Ascending aorta (tissue), 2 donors: ENCODE results near the gene UBL7. TPM values are rescaled to one million over a fixed set of nuclear protein-coding genes. Genes with fewer than 3 reads are reported as not detected.

Source experiments
- DNase-seq, 2 donors: peaks; one replicate each; pipeline ENCODE4 v3.0.0-alpha.2; 2019; ENCODE audit warnings: low spot score in 2 of 2
- H3K27ac ChIP-seq, 2 donors: fragments of 200-600 bp; sonication (generic); one replicate each; pipeline ENCODE4 v1.5.1; 2016 to 2017; ENCODE audit warnings: mild to moderate bottlenecking in 1 of 2
- H3K27me3 ChIP-seq: fragments of 200-600 bp; sonication (generic); one replicate; pipeline ENCODE4 v1.5.1; 2017
- H3K36me3 ChIP-seq, 2 donors: fragments of 200-600 bp; sonication (generic); one replicate each; pipeline ENCODE4 v1.5.1; 2016
- H3K4me1 ChIP-seq, 2 donors: fragments of 200-600 bp; sonication (generic); one replicate each; pipeline ENCODE4 v1.5.1; 2016 to 2017; ENCODE audit warnings: mild to moderate bottlenecking in 1 of 2
- H3K4me3 ChIP-seq, 2 donors: fragments of 200-600 bp; sonication (generic); one replicate each; pipeline ENCODE4 v1.5.1; 2016 to 2017; ENCODE audit warnings: mild to moderate bottlenecking in 1 of 2
- H3K9me3 ChIP-seq, 2 donors: fragments of 200-600 bp; sonication (generic); one replicate each; pipeline ENCODE4 v1.5.1; 2016
- CTCF ChIP-seq, 3 experiments: fragments of 200-600 bp in 2 of 3; fragments of 450-650 bp in 1 of 3; sonication (generic) in 2 of 3; IDR thresholded peaks; one replicate each; pipeline ENCODE4 v1.5.1; 2016 to 2019; ENCODE audit warnings: antibody characterized with exemption in 3 of 3, mild to moderate bottlenecking in 1 of 3, moderate library complexity in 1 of 3
- intact Hi-C: fragments of 100-400 bp; cut with DNase I; formaldehyde crosslinking; loops from one replicate; pipeline ENCODE4 v1.15.1; 2023
- total RNA-seq: library from RNA; depleted of rRNA; stranded (reverse); fragments of >200 nt; gene quantifications from one replicate; pipeline ENCODE4 v1.1.0, GENCODE V29; 2016

The UBL7 gene
- total RNA-seq, 1 donor from 2014 or later = 63.4 TPM

GRCh38 chr15:74442604-74443003, 18.4 kb downstream of the UBL7 start:
- DNase-seq = no peak
- Histone ChIP-seq H3K4me1 (no peaks in the 10 kb centered on the region), H3K9me3 (no peaks in the 10 kb centered on the region), H3K27me3 (no peaks in the 10 kb centered on the region), H3K36me3 (peaks cover 20 to 24% of the 10 kb centered on the region in 2 donors), H3K4me3 (no peak overlapping the region), H3K27ac (no peak overlapping the region)
- no peak for TF ChIP-seq CTCF (IDR thresholded peaks at IDR 0.05)
- intact Hi-C loops = no loop called here

DNA sequence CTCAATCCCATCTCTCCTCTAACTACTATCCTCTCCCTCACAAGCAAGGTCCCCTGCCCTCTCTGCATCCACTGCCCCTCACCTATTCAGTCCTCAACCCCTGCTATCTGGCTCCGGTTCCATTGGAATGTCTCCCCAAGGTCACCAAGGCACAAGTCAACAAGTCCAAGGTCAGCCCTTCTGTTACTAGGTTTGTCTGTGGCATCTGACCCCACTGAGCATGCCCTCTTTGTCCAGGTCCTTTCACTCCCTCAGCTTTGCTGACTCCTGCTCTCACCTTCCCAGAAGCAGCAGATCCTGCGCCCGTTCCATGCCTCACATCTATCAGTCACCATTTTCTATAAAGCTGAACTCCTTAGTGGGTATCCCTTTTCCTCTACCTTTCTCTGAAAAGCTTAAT, 18.9 kb downstream of the UBL7 start:
- no peak overlapping the region for H3K4me3 ChIP-seq
- intact Hi-C loops = no loop called here
- no peak for TF ChIP-seq CTCF (IDR thresholded peaks at IDR 0.05)
- H3K9me3 ChIP-seq = no peaks in the 10 kb centered on the region
- no peak overlapping the region for H3K27ac ChIP-seq
- peaks cover 17 to 19% of the 10 kb centered on the region in 2 donors for H3K36me3 ChIP-seq
- no peaks in the 10 kb centered on the region for H3K27me3 ChIP-seq
- no peak for DNase-seq
- H3K4me1 ChIP-seq = no peaks in the 10 kb centered on the region

- no peak for DNase-seq
- TF ChIP-seq CTCF (IDR thresholded peaks at IDR 0.05) = no peak
- no peak overlapping the region for H3K4me3 ChIP-seq
- intact Hi-C loops = no loop called here
- no peaks in the 10 kb centered on the region for H3K9me3 ChIP-seq
- no peaks in the 10 kb centered on the region for H3K27me3 ChIP-seq
- no peak overlapping the region for H3K27ac ChIP-seq
- peaks cover 12 to 14% of the 10 kb centered on the region in 2 donors for H3K36me3 ChIP-seq
- no peaks in the 10 kb centered on the region for H3K4me1 ChIP-seq
These were observed 19.6 kb downstream of the UBL7 start for GRCh38 chr15:74441248-74441941.

DNA sequence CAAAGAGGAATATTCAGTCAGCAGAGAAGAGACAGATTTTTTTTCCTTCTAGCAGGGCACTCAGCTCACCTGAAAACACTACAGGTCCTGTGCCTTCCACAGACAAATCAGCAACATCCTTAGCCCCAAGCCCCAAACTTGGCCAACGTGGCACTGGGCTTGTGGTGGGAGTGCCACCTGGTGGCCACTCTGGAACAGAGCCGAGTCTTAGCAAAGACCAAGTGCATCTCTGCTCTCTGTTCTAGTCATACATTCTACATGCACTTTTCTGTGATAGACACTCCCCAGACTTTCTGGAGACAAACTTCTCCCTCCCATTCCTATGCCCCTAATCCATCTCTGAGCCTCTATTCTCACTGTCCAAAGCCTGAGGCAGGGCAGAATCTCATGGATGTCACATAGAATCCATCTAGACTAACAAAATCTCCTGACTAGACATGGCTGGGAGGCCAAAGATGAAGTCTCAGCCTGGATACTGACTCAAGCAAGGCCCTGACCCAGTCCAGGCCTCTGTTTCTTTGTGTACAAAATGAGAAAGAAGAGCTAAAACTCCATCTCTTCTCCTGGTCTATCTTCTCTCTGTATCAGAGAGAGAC, 22.1 kb downstream of the UBL7 start:
- TF ChIP-seq CTCF (IDR thresholded peaks at IDR 0.05) = peak; percentile 79 to 89 (median 87)
- intact Hi-C loops = loop anchor here (1.0 kb wide), 2 partner anchors 57 to 66 kb away; no protein-coding TSS in a partner anchor
- H3K27ac ChIP-seq = no peak overlapping the region
- no peak overlapping the region for H3K4me3 ChIP-seq
- DNase-seq = peak in 1 of 2 donors; percentile 80
- no peaks in the 10 kb centered on the region for H3K36me3 ChIP-seq
- H3K4me1 ChIP-seq = peaks cover 0 to 6% of the 10 kb centered on the region in 2 donors
- no peaks in the 10 kb centered on the region for H3K9me3 ChIP-seq
- H3K27me3 ChIP-seq = no peaks in the 10 kb centered on the region

DNA sequence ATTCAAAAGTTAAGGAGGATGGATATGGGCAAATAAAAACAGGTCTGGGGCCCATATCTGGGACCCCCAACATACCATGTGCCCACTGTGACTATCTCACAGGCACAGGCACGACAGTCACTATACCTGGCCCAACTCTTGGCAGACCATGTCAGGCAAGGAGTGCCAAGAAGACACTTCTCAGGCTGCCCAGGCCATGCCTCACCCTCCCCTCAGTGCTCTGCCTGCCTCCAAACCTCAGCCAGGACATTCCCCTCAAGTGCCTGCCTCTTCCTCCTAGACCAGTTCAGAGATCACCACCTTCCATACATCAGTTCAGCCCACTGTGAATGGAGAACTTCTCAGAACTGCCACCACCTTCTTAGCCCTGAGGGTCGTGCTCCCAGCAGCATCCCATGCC, 22.8 kb downstream of the UBL7 start:
- H3K27ac ChIP-seq = no peak overlapping the region
- DNase-seq = no peak
- no peaks in the 10 kb centered on the region for H3K9me3 ChIP-seq
- intact Hi-C loops = loop anchor here (1.0 kb wide), 2 partner anchors 56 to 65 kb away; no protein-coding TSS in a partner anchor
- TF ChIP-seq CTCF (IDR thresholded peaks at IDR 0.05) = no peak
- H3K36me3 ChIP-seq = no peaks in the 10 kb centered on the region
- H3K4me1 ChIP-seq = peaks cover 1 to 9% of the 10 kb centered on the region in 2 donors
- no peak overlapping the region for H3K4me3 ChIP-seq
- no peaks in the 10 kb centered on the region for H3K27me3 ChIP-seq
